OCI-LY1 (cell line): ENCODE measurements around the gene CMTR1.
"Not testable (repeated sequence)": the region's sequence is repeated elsewhere in the genome, so short reads cannot be mapped to it uniquely, and the experiment has no call there.

ENCODE experiments used
- H2AFZ ChIP-seq: fragments of 200-600 bp; sonication (generic), shearing (Covaris generic); 2 replicates; pipeline ENCODE4 v1.6.0; 2014; ENCODE audit warnings: antibody characterized with exemption, mild to moderate bottlenecking, low read length
- H3F3A ChIP-seq: fragments of 200-600 bp; sonication (generic), shearing (Covaris generic); 2 replicates; pipeline ENCODE4 v1.6.0; 2014; ENCODE audit warnings: mild to moderate bottlenecking, antibody characterized with exemption, low read length, moderate library complexity; ENCODE audit not compliant: insufficient read depth
- H3K27ac ChIP-seq: fragments of 200-600 bp; sonication (generic); 2 replicates; pipeline ENCODE4 v1.5.1; 2014; ENCODE audit warnings: low read length, mixed run types, mild to moderate bottlenecking, low read depth; ENCODE audit not compliant: poor library complexity, severe bottlenecking
- H3K27me3 ChIP-seq: fragments of 200-600 bp; sonication (generic); 2 replicates; pipeline ENCODE4 v1.6.0; 2014; ENCODE audit warnings: antibody characterized with exemption, mild to moderate bottlenecking, low read length, moderate library complexity; ENCODE audit not compliant: insufficient read depth
- H3K36me3 ChIP-seq: fragments of 200-600 bp; sonication (generic); 2 replicates; pipeline ENCODE4 v1.6.1; 2014; ENCODE audit warnings: mild to moderate bottlenecking, antibody characterized with exemption, low read length, moderate library complexity, mixed read lengths; ENCODE audit not compliant: insufficient read depth
- H3K4me1 ChIP-seq: fragments of 200-600 bp; sonication (generic); 2 replicates; pipeline ENCODE4 v1.5.1; 2014; ENCODE audit warnings: mild to moderate bottlenecking, low read length, moderate library complexity; ENCODE audit not compliant: insufficient read depth, severe bottlenecking
- H3K4me2 ChIP-seq: fragments of 200-600 bp; sonication (generic), shearing (Covaris generic); 2 replicates; pipeline ENCODE4 v1.6.1; 2014; ENCODE audit warnings: low read length
- H3K4me3 ChIP-seq: fragments of 200-600 bp; sonication (generic); 2 replicates; pipeline ENCODE4 v1.5.1; 2014; ENCODE audit warnings: low read length, low read depth, mild to moderate bottlenecking, mixed read lengths; ENCODE audit not compliant: poor library complexity, severe bottlenecking
- H3K79me2 ChIP-seq: fragments of 200-600 bp; shearing (Covaris generic); 2 replicates; pipeline ENCODE4 v1.6.1; 2016; ENCODE audit warnings: mixed run types, low read length, mixed read lengths; ENCODE audit not compliant: insufficient read depth
- H3K9ac ChIP-seq: fragments of 200-600 bp; sonication (generic), shearing (Covaris generic); 2 replicates; pipeline ENCODE4 v1.6.1; 2014; ENCODE audit warnings: mild to moderate bottlenecking, low read length, mixed read lengths
- H3K9me2 ChIP-seq: fragments of 200-600 bp; sonication (generic), shearing (Covaris generic); 2 replicates; pipeline ENCODE4 v1.6.1; 2014; ENCODE audit warnings: low read depth, mild to moderate bottlenecking, low read length, mixed read lengths
- H3K9me3 ChIP-seq: fragments of 200-600 bp; shearing (Covaris generic); 2 replicates; pipeline ENCODE4 v1.6.1; 2014; ENCODE audit warnings: low read length, mixed read lengths
- H4K20me1 ChIP-seq: fragments of 200-600 bp; sonication (generic), shearing (Covaris generic); 2 replicates; pipeline ENCODE4 v1.6.0; 2016; ENCODE audit warnings: mild to moderate bottlenecking, low read length; ENCODE audit not compliant: insufficient read depth
- EZH2 ChIP-seq: fragments of 200-600 bp; sonication (generic), shearing (Covaris generic); IDR thresholded peaks from 2 replicates; pipeline ENCODE4 v1.8.0; 2017; ENCODE audit warnings: borderline replicate concordance, mixed run types, mild to moderate bottlenecking, antibody characterized with exemption, low read length, moderate library complexity, mixed read lengths
- TF ChIP-seq, protein P1 (sequence below): fragments of 200-600 bp; sonication (generic), shearing (Covaris generic); IDR thresholded peaks from 2 replicates; pipeline ENCODE4 v1.5.1; 2017; ENCODE audit warnings: mild to moderate bottlenecking, antibody characterized with exemption, low read length, moderate library complexity, mixed read lengths

Gene CMTR1

DNA sequence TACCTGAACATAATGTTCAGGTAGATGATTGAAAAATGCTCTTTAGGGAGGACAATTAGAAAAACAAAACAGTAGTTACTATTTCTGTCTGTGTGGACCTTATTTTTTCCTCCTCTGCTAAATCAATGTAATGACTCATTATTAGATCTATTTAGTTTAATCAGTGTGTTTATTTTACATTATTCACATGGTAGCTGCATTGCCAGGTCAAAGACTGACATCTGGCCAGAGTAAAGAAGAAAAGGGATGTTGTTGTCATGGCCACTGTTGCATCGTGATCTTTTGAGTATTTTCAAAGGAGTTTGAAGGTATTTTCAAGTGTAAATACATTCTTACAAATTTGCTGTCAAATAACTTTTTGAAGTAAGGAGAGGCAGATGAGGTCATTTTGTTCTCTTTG is 5.9 kb downstream of the CMTR1 start:
- H2AFZ ChIP-seq, result no peak overlapping the region
- no peaks in the 10 kb centered on the region for H3K9me3 ChIP-seq
- no peak overlapping the region for H3K9ac ChIP-seq
- H3K4me3 ChIP-seq, result no peak overlapping the region
- peaks cover 29% of the 10 kb centered on the region for H3K4me1 ChIP-seq
- TF ChIP-seq, protein P1, sequence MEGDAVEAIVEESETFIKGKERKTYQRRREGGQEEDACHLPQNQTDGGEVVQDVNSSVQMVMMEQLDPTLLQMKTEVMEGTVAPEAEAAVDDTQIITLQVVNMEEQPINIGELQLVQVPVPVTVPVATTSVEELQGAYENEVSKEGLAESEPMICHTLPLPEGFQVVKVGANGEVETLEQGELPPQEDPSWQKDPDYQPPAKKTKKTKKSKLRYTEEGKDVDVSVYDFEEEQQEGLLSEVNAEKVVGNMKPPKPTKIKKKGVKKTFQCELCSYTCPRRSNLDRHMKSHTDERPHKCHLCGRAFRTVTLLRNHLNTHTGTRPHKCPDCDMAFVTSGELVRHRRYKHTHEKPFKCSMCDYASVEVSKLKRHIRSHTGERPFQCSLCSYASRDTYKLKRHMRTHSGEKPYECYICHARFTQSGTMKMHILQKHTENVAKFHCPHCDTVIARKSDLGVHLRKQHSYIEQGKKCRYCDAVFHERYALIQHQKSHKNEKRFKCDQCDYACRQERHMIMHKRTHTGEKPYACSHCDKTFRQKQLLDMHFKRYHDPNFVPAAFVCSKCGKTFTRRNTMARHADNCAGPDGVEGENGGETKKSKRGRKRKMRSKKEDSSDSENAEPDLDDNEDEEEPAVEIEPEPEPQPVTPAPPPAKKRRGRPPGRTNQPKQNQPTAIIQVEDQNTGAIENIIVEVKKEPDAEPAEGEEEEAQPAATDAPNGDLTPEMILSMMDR, result no peak
- no peak for TF ChIP-seq EZH2
- H3F3A ChIP-seq, result no peaks in the 10 kb centered on the region
- H3K27ac ChIP-seq, result no peak overlapping the region
- peaks cover 3% of the 10 kb centered on the region; the same call in 1 of the 2 replicates for H3K79me2 ChIP-seq
- H3K9me2 ChIP-seq, result no peaks in the 10 kb centered on the region
- H4K20me1 ChIP-seq, result no peaks in the 10 kb centered on the region
- no peak overlapping the region for H3K4me2 ChIP-seq
- H3K27me3 ChIP-seq, result no peaks in the 10 kb centered on the region
- peaks cover 63% of the 10 kb centered on the region for H3K36me3 ChIP-seq

DNA sequence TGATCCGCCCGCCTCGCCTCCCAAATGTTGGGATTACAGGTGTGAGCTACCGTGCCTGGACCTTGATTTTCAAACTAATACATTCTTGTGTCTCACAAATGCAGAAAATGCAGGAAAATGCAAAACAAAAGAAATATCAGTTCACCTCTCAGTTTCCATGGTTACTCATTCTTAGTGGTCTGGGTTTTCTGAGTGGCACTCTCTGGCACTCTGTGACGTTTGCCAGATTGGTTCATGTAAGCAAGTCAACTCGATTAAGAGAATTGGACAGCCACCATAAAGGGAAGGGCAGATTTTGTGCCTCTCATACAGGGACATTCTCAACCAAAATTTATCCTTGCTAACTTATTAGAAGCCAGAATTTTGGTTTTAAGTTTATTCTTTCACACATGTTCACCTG is 8.6 kb downstream of the CMTR1 start:
- Histone ChIP-seq H2AFZ (no peak overlapping the region), H3K4me3 (no peak overlapping the region), H3K9me3 (no peaks in the 10 kb centered on the region), H3K4me1 (peaks cover 10% of the 10 kb centered on the region), H3K79me2 (peaks cover 3% of the 10 kb centered on the region; the same call in 1 of the 2 replicates), H3K27ac (no peak overlapping the region), H3K27me3 (no peaks in the 10 kb centered on the region), H3K9ac (no peak overlapping the region), H3K4me2 (no peak overlapping the region), H3F3A (no peaks in the 10 kb centered on the region), H3K36me3 (peaks cover 79% of the 10 kb centered on the region), H3K9me2 (no peaks in the 10 kb centered on the region), H4K20me1 (no peaks in the 10 kb centered on the region)
- TF ChIP-seq, protein P1, result no peak
- no peak for TF ChIP-seq EZH2

DNA sequence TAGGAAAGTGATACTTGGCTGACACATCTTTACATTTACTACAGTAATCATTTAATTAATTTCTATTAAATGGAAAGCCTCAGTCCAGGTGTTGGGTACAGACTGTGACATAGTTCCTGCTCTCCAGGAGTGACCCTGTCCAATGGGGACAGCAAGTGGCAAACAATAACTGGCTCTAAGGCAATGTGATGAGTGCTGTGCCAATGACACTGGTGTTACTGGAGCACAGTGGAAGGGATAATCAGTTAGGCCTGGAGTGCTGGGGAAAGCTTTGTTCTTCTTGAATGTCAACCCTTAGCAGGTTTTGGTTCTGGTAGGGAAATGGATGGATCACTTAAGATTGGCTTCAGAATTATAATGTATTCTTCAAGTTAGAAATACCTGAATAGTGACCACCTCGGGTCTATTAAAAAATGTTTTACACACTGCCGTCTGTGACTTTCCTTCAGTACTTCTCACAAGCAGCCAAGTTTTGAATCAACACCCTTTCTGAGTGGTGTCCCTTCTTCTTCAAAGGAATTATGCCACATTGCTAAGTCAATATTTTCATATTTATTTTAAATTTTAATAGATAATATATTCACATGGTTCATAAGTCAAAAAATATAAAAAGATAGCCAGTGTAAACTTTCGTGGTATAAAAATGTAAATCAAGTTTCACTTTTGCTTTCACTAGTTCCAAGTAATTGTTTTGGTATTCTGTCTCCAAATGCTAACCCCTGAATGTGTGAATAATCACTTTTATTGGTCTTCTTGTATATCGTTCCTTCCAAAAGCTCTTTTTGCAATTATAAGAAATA is 9.6 kb downstream of the CMTR1 start:
- no peaks in the 10 kb centered on the region for H4K20me1 ChIP-seq
- H3K4me3 ChIP-seq, result no peak overlapping the region
- no peak overlapping the region for H3K9ac ChIP-seq
- no peak overlapping the region; the same call in 1 of the 2 replicates for H3K4me2 ChIP-seq
- peaks cover 3% of the 10 kb centered on the region; the same call in 1 of the 2 replicates for H3K79me2 ChIP-seq
- no peaks in the 10 kb centered on the region for H3K27me3 ChIP-seq
- peaks cover 81% of the 10 kb centered on the region for H3K36me3 ChIP-seq
- H3F3A ChIP-seq, result no peaks in the 10 kb centered on the region
- no peak for TF ChIP-seq EZH2
- TF ChIP-seq, protein P1, result no peak
- no peak overlapping the region for H3K27ac ChIP-seq
- no peak overlapping the region for H2AFZ ChIP-seq
- no peaks in the 10 kb centered on the region for H3K9me2 ChIP-seq
- H3K4me1 ChIP-seq, result peaks cover 10% of the 10 kb centered on the region
- no peaks in the 10 kb centered on the region for H3K9me3 ChIP-seq

DNA sequence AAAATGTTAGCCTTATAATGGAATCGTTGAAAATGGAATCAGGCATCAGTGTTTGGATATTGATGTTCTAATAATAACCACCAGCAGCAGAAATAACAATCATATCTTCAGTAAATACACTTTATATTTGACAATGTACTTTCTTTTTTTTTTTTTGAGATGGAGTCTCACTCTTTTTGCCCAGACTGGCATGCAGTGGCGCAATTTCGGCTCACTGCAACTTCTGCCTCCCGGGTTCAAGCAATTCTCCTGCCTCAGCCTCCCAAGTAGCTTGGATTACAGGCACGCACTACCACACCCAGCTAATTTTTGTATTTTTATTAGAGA is 10.2 kb downstream of the CMTR1 start:
- not testable (repeated sequence) for H3K4me2 ChIP-seq, H3K27ac ChIP-seq, H3K79me2 ChIP-seq, H3K27me3 ChIP-seq, H2AFZ ChIP-seq, H3K9me2 ChIP-seq, H3K9ac ChIP-seq, H4K20me1 ChIP-seq, H3F3A ChIP-seq, H3K9me3 ChIP-seq, H3K4me3 ChIP-seq
- H3K36me3 ChIP-seq, result peaks cover 79% of the 10 kb centered on the region
- peaks cover 10% of the 10 kb centered on the region for H3K4me1 ChIP-seq
